LNCaP clone FGC (cell line): Measurements from ENCODE around the gene OTULINL.

Experiments used
- DNase-seq: peaks from one replicate; pipeline ENCODE4 v3.0.0-alpha.2; 2011; ENCODE audit warnings: low read depth
- H3K4me3 ChIP-seq: 2 replicates; pipeline ENCODE4 v1.5.1; 2011; ENCODE audit warnings: mild to moderate bottlenecking, low read depth, low read length, control low read depth
- CTCF ChIP-seq: IDR thresholded peaks from 2 replicates; pipeline ENCODE4 v1.5.1; 2012; ENCODE audit warnings: mild to moderate bottlenecking; ENCODE audit not compliant: control insufficient read depth, insufficient read depth; ENCODE audit errors: extremely low read depth

The OTULINL gene

DNA sequence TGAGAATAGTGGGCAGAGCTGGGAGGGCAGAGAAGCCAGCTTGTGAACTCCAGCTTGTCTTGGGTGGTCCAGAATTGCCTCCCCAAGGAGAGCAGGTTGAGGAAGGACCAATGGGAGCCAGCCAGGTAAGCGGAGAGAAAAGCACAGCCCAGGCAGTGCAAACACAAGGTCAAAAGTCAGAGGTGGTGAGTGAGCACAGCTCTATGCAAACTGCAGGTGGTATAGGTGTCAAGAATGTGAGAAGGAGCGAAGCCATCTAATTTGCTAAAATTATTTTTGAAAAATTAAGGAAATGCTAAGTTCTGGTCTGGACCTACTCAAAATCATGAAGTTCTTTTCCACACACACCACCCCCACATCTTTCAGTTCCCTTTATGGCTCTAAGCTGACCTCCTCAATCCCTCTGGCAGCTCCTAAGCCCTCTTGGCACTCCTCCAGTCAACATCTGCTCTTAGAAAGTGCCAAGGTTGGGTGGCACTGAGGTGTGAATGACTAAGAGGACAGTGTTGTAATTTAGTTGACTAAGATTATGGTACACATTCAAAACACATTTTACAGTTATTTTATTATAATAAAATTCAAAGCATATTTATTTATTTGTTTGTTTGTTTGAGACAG lies 6.6 kb upstream of the OTULINL start:
- no peak overlapping the region for H3K4me3 ChIP-seq
- no peak for TF ChIP-seq CTCF
- DNase-seq: no peak

DNA sequence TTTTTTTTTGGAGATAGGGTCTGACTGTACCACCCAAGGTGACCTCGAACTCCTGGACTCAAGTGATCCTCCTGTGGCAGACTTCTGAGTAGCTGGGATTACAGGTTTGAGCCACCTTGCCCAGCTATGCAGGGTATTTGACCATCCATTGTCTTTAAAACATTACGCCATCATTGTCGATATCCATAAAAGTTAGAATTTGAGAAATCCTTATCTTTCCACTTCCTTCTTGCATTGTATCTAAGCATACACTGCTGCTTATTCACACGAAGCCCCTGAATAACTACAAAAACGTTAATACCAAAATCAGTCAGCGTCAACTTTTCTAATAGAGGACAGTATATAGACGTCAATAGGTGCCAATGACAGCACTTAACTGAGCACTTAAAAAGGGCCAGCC lies 5.4 kb upstream of the OTULINL start:
- no peak for DNase-seq
- TF ChIP-seq CTCF: no peak
- no peak overlapping the region for H3K4me3 ChIP-seq

GRCh38 chr5:14577079-14577725 lies 4.4 kb upstream of the OTULINL start:
- DNase-seq: no peak
- H3K4me3 ChIP-seq: no peak overlapping the region
- TF ChIP-seq CTCF: no peak

- no peak overlapping the region for H3K4me3 ChIP-seq
- no peak for DNase-seq
- TF ChIP-seq CTCF: no peak
These were observed 3.6 kb upstream of the OTULINL start for GRCh38 chr5:14577971-14578370.

DNA sequence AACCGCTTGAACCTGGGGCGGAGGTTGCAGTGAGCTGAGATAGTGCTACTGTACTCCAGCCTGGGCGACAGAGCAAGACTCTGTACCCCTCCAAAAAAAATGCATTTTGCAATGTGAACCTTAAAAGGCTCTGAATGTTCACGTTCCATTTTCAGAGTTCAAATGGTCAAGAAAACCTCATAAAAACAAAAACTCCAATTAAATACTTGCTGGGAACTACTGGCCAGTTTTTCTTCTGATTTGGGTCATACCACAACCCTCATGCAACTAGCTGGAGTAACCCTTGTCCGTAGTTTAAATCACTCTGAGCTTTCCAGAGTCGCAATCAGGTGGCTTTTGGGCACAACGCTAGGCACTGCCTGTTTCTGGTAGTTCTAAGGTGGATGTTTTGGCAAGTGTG lies 2.3 kb upstream of the OTULINL start:
- DNase-seq: no peak
- no peak for TF ChIP-seq CTCF
- H3K4me3 ChIP-seq: no peak overlapping the region

DNA sequence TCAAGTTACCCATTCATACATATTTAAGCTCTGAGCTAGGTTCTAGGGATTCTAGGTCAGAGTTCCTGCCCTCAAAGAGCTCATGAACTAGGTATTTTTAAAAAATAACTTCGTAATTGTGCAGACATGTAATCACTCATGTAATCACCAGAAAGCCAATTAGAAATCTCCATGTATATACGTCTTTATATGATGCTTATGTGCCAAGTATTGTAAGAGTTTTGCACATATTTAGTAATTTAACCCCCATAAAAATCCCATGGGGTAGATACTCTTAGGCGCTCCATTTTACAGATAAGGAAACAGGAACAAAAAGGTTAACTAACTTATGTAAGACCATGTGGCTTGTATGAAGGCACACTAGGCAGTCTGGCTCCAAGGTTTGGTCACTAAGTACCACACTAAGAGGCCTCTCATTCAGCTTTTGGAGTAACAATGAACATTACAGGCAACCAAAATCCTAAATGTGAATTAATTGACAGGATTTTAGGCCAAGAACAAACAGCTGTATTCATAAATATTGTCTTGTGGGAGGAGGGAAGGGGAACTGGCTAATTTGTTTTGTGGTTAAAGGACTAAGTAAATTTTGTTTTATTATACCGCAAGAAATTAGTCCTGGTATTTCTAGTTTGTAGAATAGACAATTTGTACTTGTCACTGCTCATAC lies 1.7 kb upstream of the OTULINL start:
- DNase-seq: no peak
- no peak overlapping the region for H3K4me3 ChIP-seq
- TF ChIP-seq CTCF: no peak
